GM19043 (cell line): ENCODE results near the gene TOMM7.
A peak's percentile ranks its signal among the peaks of the same experiment; 100 is the strongest.
"Not testable (repeated sequence)": the region's sequence is repeated elsewhere in the genome, so short reads cannot be mapped to it uniquely, and the experiment has no call there.

ENCODE experiments used
- ATAC-seq: cut with Tn5 transposase; IDR thresholded peaks from one replicate; pipeline ENCODE4 v1.9.1; 2021; ENCODE audit warnings: low read depth; ENCODE audit not compliant: unreplicated experiment

The TOMM7 gene

DNA sequence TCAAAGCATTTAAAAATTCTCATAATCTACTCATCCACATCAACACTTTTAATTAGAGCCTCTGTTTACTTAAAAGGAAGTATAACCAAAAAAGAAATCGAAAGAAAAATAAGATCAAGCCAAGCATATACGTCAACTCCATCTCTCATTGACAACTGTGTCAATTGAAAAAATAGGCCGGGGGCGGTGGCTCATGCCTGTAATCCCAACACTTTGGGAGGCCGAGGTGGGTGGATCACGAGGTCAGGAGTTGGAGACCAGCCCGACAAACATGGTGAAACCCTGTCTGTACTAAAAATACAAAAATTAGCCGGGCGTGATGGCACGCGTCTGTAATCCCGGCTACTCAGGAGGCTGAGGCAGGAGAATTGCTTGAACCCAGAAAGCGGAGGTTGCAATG lies 32.0 kb downstream of the TOMM7 start:
- ATAC-seq: not testable (repeated sequence)

- no peak for ATAC-seq
Observed at GRCh38 chr7:22787951-22788350, 34.7 kb downstream of the TOMM7 start.

GRCh38 chr7:22786290-22786932 lies 36.2 kb downstream of the TOMM7 start:
- ATAC-seq: no peak

DNA sequence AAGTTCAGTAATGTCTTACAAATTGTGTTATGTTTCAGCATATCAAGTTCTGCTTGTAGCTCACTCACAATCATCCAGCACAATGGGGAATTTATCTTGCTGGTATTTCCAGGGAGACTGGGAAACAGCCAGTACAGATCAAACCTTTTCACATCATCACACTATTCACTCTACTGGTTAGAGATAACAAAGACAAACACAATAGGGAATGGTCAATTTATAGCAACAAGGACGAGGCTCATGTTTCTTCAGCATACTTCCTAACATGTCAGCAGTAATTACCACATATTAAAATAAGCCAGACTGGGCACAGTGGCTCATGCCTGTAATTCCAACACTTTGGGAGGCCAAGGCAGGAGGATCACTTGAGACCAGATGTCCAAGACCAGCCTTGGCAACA lies 38.3 kb downstream of the TOMM7 start:
- ATAC-seq: no peak

DNA sequence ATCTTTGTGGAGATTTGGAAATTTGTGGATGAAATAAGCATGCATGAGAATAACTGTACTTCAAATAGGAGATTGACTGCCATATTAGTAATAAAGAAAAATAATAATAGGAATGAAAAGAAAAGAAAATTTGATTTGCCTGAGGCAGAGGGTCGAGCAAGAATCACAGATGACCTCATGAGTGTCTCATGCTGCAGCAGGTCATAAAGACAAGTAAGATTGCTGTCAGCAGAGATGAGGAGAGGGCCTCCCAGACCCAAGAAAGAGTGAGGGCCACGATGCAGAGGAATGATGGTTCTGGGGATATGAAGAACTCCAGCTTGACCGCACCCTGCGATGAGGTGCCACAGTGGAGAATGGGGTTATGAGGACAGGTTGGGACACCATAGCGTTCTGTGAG lies 39.2 kb downstream of the TOMM7 start:
- ATAC-seq: no peak

DNA sequence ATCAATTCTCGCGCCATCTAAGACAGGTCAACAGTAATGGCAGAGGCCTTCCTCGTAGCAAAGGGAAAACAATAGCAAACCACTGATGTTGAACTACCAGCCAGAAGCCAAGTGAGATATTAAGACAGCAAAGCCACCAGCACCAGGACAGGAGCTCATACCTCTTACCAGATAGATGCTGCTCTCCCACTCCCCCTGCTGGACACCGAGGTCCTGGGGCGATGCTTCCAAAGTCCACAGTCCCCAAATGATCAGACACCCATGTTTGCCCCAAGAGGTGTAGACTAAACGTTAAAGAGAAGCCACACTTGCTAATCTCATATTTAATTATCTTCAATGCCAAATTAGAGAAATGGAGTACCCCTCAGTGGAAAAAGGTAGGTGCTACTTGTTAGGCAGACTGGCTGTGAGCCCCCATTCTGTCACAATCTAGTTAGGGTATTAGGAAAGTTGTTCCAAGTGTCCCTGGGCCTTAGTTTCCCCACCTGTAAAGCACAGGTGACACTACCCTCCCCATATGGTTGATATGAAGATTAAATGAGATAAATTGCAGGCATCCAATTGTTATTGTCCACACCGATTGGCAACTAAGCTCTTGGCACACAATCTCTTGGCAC lies 39.9 kb downstream of the TOMM7 start:
- ATAC-seq: peak; percentile 89

DNA sequence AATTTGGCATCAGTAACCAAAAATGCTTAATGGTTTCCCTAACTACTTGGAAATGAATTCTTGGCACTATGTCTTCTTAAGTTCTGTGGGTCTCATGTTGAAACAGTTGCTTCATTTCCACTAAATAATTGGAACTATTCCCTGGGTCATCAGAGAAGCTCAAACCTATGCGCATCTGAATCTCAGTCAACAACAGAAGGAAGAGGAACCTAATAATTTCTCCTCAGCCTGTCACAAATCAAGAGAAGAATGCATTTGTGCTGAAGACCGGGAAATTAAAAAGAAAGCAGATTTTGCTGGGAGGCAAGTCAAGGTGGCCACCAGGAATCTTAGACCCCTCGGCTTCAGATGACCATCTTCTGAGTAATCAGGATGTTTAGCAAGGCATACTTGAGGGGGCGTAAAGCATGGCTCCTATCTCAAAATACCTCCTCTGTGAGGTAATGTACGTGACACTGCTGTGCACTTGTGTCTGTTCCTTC lies 41.4 kb downstream of the TOMM7 start:
- no peak for ATAC-seq

- ATAC-seq: not testable (repeated sequence)
Observed at GRCh38 chr7:22779730-22780323, 42.8 kb downstream of the TOMM7 start.

DNA sequence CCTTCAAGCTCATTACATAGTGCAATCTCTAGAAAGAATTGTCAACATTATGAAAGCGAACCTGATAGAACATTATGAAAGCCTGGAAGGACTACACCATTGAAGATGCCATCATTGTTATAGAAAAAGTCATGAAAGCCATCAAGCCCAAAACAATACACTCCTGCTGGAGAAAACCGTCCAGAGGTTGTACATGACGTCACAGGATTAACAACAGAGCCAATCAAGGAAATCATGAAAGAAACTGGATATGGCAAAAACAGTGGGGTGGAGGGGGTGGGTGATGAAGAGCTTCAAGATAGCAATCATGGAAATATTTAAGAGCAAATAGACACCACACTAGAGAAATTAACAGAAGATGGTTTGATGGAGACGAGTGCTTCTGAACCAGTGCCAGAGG lies 45.7 kb downstream of the TOMM7 start:
- no peak for ATAC-seq

GRCh38 chr7:22772885-22773284 lies 49.8 kb downstream of the TOMM7 start:
- ATAC-seq: no peak

- no peak for ATAC-seq
Observed at GRCh38 chr7:22771872-22772228, 50.8 kb downstream of the TOMM7 start.

- no peak for ATAC-seq
Observed at GRCh38 chr7:22771194-22771871, 51.3 kb downstream of the TOMM7 start.

DNA sequence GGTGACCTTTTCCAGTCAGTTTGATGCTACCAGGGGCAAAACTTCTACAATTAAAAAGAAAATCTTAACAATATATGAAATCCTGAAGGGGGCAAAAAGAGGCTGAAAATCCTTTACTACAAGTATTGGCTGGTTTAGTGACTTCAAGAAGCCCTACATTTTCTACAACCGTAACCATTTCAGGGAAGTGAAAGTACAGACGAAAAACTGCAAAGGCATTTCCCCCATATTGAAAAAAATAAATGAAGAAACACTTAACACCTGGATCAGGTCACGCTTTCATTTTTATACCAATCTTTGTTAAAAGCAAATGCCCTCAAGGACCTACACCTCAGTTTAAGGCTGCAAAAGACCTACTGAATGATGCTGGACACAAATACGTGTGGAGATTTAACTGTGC lies 57.0 kb downstream of the TOMM7 start:
- peak; percentile 85 for ATAC-seq
